ENCODE measurements around the gene ATG10.

The ATG10 gene

GRCh38 chr5:81961651-81962440 is 10.0 kb upstream of the ATG10 start:
- TF ChIP-seq CREB1 (IDR thresholded peaks at IDR 0.05; ENCODE audit: low read depth) (no peak), TAF1 (IDR thresholded peaks at IDR 0.05; ENCODE audit: low read depth) (no peak), EGR1 (IDR thresholded peaks at IDR 0.05) (no peak), REST (IDR thresholded peaks at IDR 0.05; ENCODE audit: low read depth) (no peak), TCF12 (IDR thresholded peaks at IDR 0.05; ENCODE audit: low read depth) (no peak), YY1 (IDR thresholded peaks at IDR 0.05; ENCODE audit: low read depth) (no peak), EP300 (IDR thresholded peaks at IDR 0.05; ENCODE audit: borderline replicate concordance) (no peak), FOXM1 (IDR thresholded peaks at IDR 0.05; ENCODE audit: borderline replicate concordance, low read depth) (no peak), NFIC (IDR thresholded peaks at IDR 0.05) (no peak), CEBPB (IDR thresholded peaks at IDR 0.05) (no peak), TEAD4 (IDR thresholded peaks at IDR 0.05) (no peak), RAD21 (IDR thresholded peaks at IDR 0.05; ENCODE audit: low read depth) (no peak), ZBTB7A (IDR thresholded peaks at IDR 0.05; ENCODE audit: low read depth) (no peak)
- TF ChIP-seq, protein P1, sequence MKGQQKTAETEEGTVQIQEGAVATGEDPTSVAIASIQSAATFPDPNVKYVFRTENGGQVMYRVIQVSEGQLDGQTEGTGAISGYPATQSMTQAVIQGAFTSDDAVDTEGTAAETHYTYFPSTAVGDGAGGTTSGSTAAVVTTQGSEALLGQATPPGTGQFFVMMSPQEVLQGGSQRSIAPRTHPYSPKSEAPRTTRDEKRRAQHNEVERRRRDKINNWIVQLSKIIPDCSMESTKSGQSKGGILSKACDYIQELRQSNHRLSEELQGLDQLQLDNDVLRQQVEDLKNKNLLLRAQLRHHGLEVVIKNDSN (IDR thresholded peaks at IDR 0.05): no peak
- TF ChIP-seq, protein P2, sequence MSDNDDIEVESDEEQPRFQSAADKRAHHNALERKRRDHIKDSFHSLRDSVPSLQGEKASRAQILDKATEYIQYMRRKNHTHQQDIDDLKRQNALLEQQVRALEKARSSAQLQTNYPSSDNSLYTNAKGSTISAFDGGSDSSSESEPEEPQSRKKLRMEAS (IDR thresholded peaks at IDR 0.05): no peak

DNA sequence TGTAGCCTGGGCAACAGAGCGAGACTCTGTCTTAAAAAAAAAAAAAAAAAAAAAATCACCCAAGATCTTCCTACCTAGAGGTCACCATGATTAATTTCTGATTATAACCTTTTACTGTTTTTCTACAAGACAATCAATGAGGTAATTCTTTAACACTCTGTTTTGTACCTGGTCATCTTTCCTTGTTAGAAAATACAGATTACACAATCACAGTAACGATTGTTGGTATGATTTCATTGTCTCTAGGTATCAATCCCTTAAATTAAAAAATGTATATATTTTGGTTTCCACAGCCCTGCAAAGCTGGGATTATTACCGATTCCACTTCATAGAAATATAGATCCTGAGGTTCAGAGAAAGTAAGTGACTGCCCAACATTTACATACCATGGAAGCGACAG is 8.3 kb upstream of the ATG10 start:
- TF ChIP-seq CREB1 (IDR thresholded peaks at IDR 0.05; ENCODE audit: low read depth) (no peak), TAF1 (IDR thresholded peaks at IDR 0.05; ENCODE audit: low read depth) (no peak), YY1 (IDR thresholded peaks at IDR 0.05; ENCODE audit: low read depth) (no peak)

DNA sequence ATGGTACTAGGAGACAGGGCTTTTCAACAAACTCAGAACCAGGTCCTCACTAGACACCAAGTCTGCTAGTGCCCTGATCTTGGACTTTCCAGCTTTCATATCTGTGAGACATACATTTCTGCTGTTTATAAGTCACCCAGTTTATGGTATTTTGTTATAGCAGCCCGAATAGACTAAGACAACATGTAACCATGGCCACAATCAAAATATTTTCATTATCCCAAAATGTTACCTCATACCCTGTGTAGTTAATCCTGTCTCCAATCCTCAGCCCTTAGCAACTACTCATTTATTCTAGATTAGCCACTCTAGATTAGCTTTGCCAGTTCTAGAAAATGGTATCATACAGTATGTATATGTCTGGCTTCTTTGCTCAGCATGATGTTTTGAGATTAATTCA is 6.3 kb upstream of the ATG10 start:
- no peak for TF ChIP-seq REST (IDR thresholded peaks at IDR 0.05; ENCODE audit: low read depth)
- TF ChIP-seq, protein P2 (IDR thresholded peaks at IDR 0.05): no peak
- no peak for TF ChIP-seq FOXM1 (IDR thresholded peaks at IDR 0.05; ENCODE audit: borderline replicate concordance, low read depth)
- no peak for TF ChIP-seq CREB1 (IDR thresholded peaks at IDR 0.05; ENCODE audit: low read depth)
- no peak for TF ChIP-seq EGR1 (IDR thresholded peaks at IDR 0.05)
- TF ChIP-seq EP300 (IDR thresholded peaks at IDR 0.05; ENCODE audit: borderline replicate concordance): no peak
- no peak for TF ChIP-seq CEBPB (IDR thresholded peaks at IDR 0.05)
- no peak for TF ChIP-seq TAF1 (IDR thresholded peaks at IDR 0.05; ENCODE audit: low read depth)
- no peak for TF ChIP-seq ZBTB7A (IDR thresholded peaks at IDR 0.05; ENCODE audit: low read depth)
- TF ChIP-seq RAD21 (IDR thresholded peaks at IDR 0.05; ENCODE audit: low read depth): no peak
- TF ChIP-seq NFIC (IDR thresholded peaks at IDR 0.05): no peak
- TF ChIP-seq TCF12 (IDR thresholded peaks at IDR 0.05; ENCODE audit: low read depth): no peak
- TF ChIP-seq, protein P1 (IDR thresholded peaks at IDR 0.05): no peak
- TF ChIP-seq TEAD4 (IDR thresholded peaks at IDR 0.05): no peak
- TF ChIP-seq YY1 (IDR thresholded peaks at IDR 0.05; ENCODE audit: low read depth): no peak

DNA sequence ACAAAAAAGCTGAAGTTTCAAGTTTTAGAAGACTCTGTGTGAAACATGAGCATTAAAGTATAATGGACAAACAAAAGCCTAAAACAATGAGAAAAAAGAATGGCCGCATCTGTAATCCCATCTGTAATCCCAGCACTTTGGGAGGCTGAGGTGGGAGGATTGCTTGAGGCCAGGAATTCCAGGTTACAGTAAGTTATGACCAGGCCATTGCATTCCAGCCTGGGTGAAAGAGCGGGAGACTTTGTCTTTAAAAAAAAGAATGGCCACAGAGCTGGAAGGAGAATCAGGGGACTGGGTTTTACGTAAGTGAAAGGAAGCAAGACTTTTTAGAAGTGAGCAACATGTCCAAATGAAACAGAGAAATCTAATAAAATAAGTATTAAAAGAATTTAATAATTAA is 2.6 kb upstream of the ATG10 start:
- no peak for TF ChIP-seq TCF12 (IDR thresholded peaks at IDR 0.05; ENCODE audit: low read depth)
- TF ChIP-seq EGR1 (IDR thresholded peaks at IDR 0.05): no peak
- TF ChIP-seq, protein P2 (IDR thresholded peaks at IDR 0.05): no peak
- no peak for TF ChIP-seq YY1 (IDR thresholded peaks at IDR 0.05; ENCODE audit: low read depth)
- TF ChIP-seq ZBTB7A (IDR thresholded peaks at IDR 0.05; ENCODE audit: low read depth): no peak
- TF ChIP-seq REST (IDR thresholded peaks at IDR 0.05; ENCODE audit: low read depth): no peak
- no peak for TF ChIP-seq NFIC (IDR thresholded peaks at IDR 0.05)
